K562 (cell line): ENCODE data around the gene PIANP. TPM values are rescaled to one million over a fixed set of nuclear protein-coding genes. Genes with fewer than 3 reads are reported as not detected.

Experiments used
- HLTF ChIP-seq: fragments of 450-650 bp; IDR thresholded peaks from 2 replicates; pipeline ENCODE4 v1.6.1; 2016
- MYBL2 ChIP-seq, 2 experiments: fragments of 450-650 bp in 1 of 2; sonication (generic) in 1 of 2; formaldehyde crosslinking in 1 of 2; IDR thresholded peaks; 2 replicates each; pipeline versions ENCODE4 v1.6.1 to v1.8.1; 2017 to 2022; ENCODE audit warnings: borderline replicate concordance in 1 of 2, inconsistent platforms in 1 of 2, low read depth in 1 of 2, mild to moderate bottlenecking in 1 of 2, missing genetic modification reagents in 1 of 2, moderate library complexity in 1 of 2
- NEUROD1 ChIP-seq: fragments of 150-350 bp; IDR thresholded peaks from 2 replicates; pipeline ENCODE4 v1.6.1; 2014; ENCODE audit warnings: borderline replicate concordance, low read length, low read depth; ENCODE audit not compliant: partially characterized antibody
- OTX1 ChIP-seq: fragments of 450-650 bp; formaldehyde crosslinking; IDR thresholded peaks from 2 replicates; pipeline ENCODE4 v1.4.0; 2022; ENCODE audit warnings: mild to moderate bottlenecking
- SFPQ ChIP-seq: fragments of 200-400 bp; formaldehyde crosslinking; IDR thresholded peaks from 2 replicates; pipeline ENCODE4 v1.6.1; 2017; ENCODE audit warnings: mild to moderate bottlenecking, low read depth, low read length, moderate library complexity
- TAF15 ChIP-seq: fragments of 200-400 bp; formaldehyde crosslinking; IDR thresholded peaks from 2 replicates; pipeline ENCODE4 v1.6.1; 2017; ENCODE audit warnings: mild to moderate bottlenecking, low read depth, low read length, moderate library complexity
- polyA plus RNA-seq, 8 experiments: library from polyadenylated mRNA; depleted of rRNA in 4 of 8; stranded (reverse) in 5 of 8; unstranded in 3 of 8; fragments of >200 nt; fragmentation: Nextera tagmentation in 2 of 8; fragmentation: Illumina TruSeq in 1 of 8; extraction: Ambion mirVana in 2 of 8; extraction: Trizol in 1 of 8; gene quantifications; 2 replicates each; pipeline versions ENCODE4 v1.2.1 to v1.2.3, GENCODE V29; 2011 to 2014; ENCODE audit warnings: inconsistent platforms in 1 of 8, missing spikeins in 1 of 8
- total RNA-seq, 7 experiments: library from RNA; depleted of rRNA in 6 of 7; stranded (reverse); fragments of >200 nt in 6 of 7; fragmentation: Illumina TruSeq in 2 of 7; extraction: Trizol in 2 of 7; gene quantifications; 2 replicates each; pipeline versions ENCODE4 v1.2.1 to v1.2.3, GENCODE V29; 2011 to 2021; ENCODE audit warnings: low replicate concordance in 1 of 7

PIANP gene
- total and polyA plus RNA-seq, 9 of the 15 experiments (the other 6 are each of a cell fraction or from before 2014, with no cell fraction given) = 0.07 TPM; not detected in 8

- TF ChIP-seq MYBL2 (IDR thresholded peaks at IDR 0.05; ENCODE audit: low read depth) (no peak), MYBL2 (CRISPR knock-in tag; IDR thresholded peaks at IDR 0.05; ENCODE audit: borderline replicate concordance) (no peak), SFPQ (no peak), TAF15 (no peak), HLTF (no peak), OTX1 (CRISPR knock-in tag) (no peak), NEUROD1 (no peak)
These were observed 9.1 kb downstream of the PIANP start (continued) for GRCh38 chr12:6691473-6691872.
